IMR-90 (cell line): ENCODE measurements around the gene CDK5R1. TPM values are rescaled to one million over a fixed set of nuclear protein-coding genes. Genes with fewer than 3 reads are reported as not detected.

Source experiments
- ATAC-seq: fragments of 200-7000 bp; cut with Tn5 transposase; 2 replicates; pipeline ENCODE4 v1.9.1; 2020; ENCODE audit warnings: low read depth, mild to moderate bottlenecking, moderate library complexity
- BruUV-seq: library from RNA; stranded (reverse); fragments of 400-500 nt; replicated peaks from 2 replicates; lab custom pipeline; 2021; lab: Mats Ljungman, UMichigan
- CTCF ChIA-PET: fragments of 300-600 bp; formaldehyde crosslinking; extraction: SDS; loops from one replicate; lab custom pipeline; 2021; ENCODE audit warnings: antibody characterized with exemption; lab: Yijun Ruan, JAX
- POLR2A ChIA-PET: fragments of 300-600 bp; sonication (Branson Sonifier 250); formaldehyde crosslinking; loops from one replicate; lab custom pipeline; 2022; ENCODE audit warnings: antibody characterized with exemption; ENCODE audit not compliant: unreplicated experiment; lab: Charles Lee
- DNase-seq: peaks from one replicate; pipeline ENCODE4 v3.0.0; 2013
- H2AFZ ChIP-seq: replicated peaks from 2 replicates; pipeline ENCODE3; 2013; ENCODE audit warnings: low read length, mild to moderate bottlenecking; ENCODE audit not compliant: poor library complexity
- H2AK5ac ChIP-seq: 2 replicates; pipeline ENCODE4 v1.6.1; 2013; ENCODE audit warnings: low read depth, low read length, inconsistent platforms
- H2AK9ac ChIP-seq: replicated peaks from 2 replicates; pipeline ENCODE3; 2013; ENCODE audit warnings: mild to moderate bottlenecking, low read depth, low read length, moderate library complexity; ENCODE audit not compliant: poor library complexity
- H2BK120ac ChIP-seq: 2 replicates; pipeline ENCODE4 v1.6.1; 2013; ENCODE audit warnings: low read depth, low read length, inconsistent platforms
- H2BK15ac ChIP-seq: 3 replicates; pipeline ENCODE4 v1.6.1; 2013; ENCODE audit warnings: low read depth, low read length, inconsistent platforms
- H2BK20ac ChIP-seq: 2 replicates; pipeline ENCODE4 v1.6.1; 2013; ENCODE audit warnings: low read depth, mild to moderate bottlenecking, inconsistent platforms, low read length, moderate library complexity
- H2BK5ac ChIP-seq: 2 replicates; pipeline ENCODE4 v1.6.1; 2013; ENCODE audit warnings: mild to moderate bottlenecking, low read depth, low read length, inconsistent platforms; ENCODE audit not compliant: poor library complexity, severe bottlenecking
- H3K14ac ChIP-seq: replicated peaks from 2 replicates; pipeline ENCODE4 v1.6.1; 2013; ENCODE audit warnings: low read depth, low read length, inconsistent platforms
- H3K18ac ChIP-seq: 2 replicates; pipeline ENCODE4 v1.6.1; 2013; ENCODE audit warnings: low read depth, low read length, control low read depth
- H3K23ac ChIP-seq: 2 replicates; pipeline ENCODE4 v1.6.1; 2013; ENCODE audit warnings: low read depth, low read length, inconsistent platforms
- H3K27ac ChIP-seq: 2 replicates; pipeline ENCODE4 v1.5.1; 2013; ENCODE audit warnings: mild to moderate bottlenecking, control low read depth, low read length; ENCODE audit not compliant: insufficient read depth
- H3K27me3 ChIP-seq: 2 replicates; pipeline ENCODE4 v1.6.1; 2013; ENCODE audit warnings: low read length; ENCODE audit not compliant: control insufficient read depth, insufficient read depth
- H3K36me3 ChIP-seq: 2 replicates; pipeline ENCODE4 v1.6.1; 2013; ENCODE audit warnings: low read length, mixed read lengths; ENCODE audit not compliant: control insufficient read depth, insufficient read depth
- H3K4ac ChIP-seq: 2 replicates; pipeline ENCODE4 v1.6.1; 2013; ENCODE audit warnings: low read depth, low read length, inconsistent platforms
- H3K4me1 ChIP-seq: 2 replicates; pipeline ENCODE4 v1.6.1; 2013; ENCODE audit warnings: low read length, mixed read lengths; ENCODE audit not compliant: control insufficient read depth, insufficient read depth
- H3K4me2 ChIP-seq: 2 replicates; pipeline ENCODE4 v1.6.1; 2013; ENCODE audit warnings: low read depth, mild to moderate bottlenecking, control low read depth, low read length, moderate library complexity
- H3K4me3 ChIP-seq: 2 replicates; pipeline ENCODE4 v1.5.1; 2013; ENCODE audit warnings: low read depth, mild to moderate bottlenecking, control low read depth, low read length, moderate library complexity; ENCODE audit not compliant: insufficient read depth
- H3K56ac ChIP-seq: 2 replicates; pipeline ENCODE4 v1.6.1; 2013; ENCODE audit warnings: low read length, inconsistent platforms; ENCODE audit not compliant: insufficient read depth; ENCODE audit errors: extremely low read depth
- H3K79me1 ChIP-seq, 2 experiments: 2 replicates each; pipeline ENCODE4 v1.6.1; 2013; ENCODE audit warnings: low read length in 2 of 2, inconsistent platforms in 1 of 2, low read depth in 1 of 2
- H3K9ac ChIP-seq: 2 replicates; pipeline ENCODE4 v1.6.1; 2013; ENCODE audit warnings: low read depth, low read length, control low read depth
- H3K9me1 ChIP-seq: 2 replicates; pipeline ENCODE4 v1.6.1; 2013; ENCODE audit warnings: low read length, inconsistent platforms; ENCODE audit not compliant: insufficient read depth
- H3K9me3 ChIP-seq: 2 replicates; pipeline ENCODE4 v1.6.1; 2013; ENCODE audit warnings: low read length; ENCODE audit not compliant: control insufficient read depth, insufficient read depth
- H4K20me1 ChIP-seq: 2 replicates; pipeline ENCODE4 v1.6.1; 2013; ENCODE audit warnings: low read length, inconsistent platforms; ENCODE audit not compliant: insufficient read depth
- H4K5ac ChIP-seq: 2 replicates; pipeline ENCODE4 v1.6.1; 2013; ENCODE audit warnings: mild to moderate bottlenecking, low read depth, low read length, control low read depth
- H4K8ac ChIP-seq, 2 experiments: 2 replicates each; pipeline ENCODE4 v1.6.1; 2013; ENCODE audit warnings: low read depth in 2 of 2, low read length in 2 of 2, control low read depth in 1 of 2, inconsistent platforms in 1 of 2
- H4K91ac ChIP-seq: 2 replicates; pipeline ENCODE4 v1.6.1; 2013; ENCODE audit warnings: low read depth, low read length, inconsistent platforms; ENCODE audit not compliant: insufficient read depth
- BHLHE40 ChIP-seq: fragments of 150-350 bp; IDR thresholded peaks from 2 replicates; pipeline ENCODE4 v1.6.1; 2016; ENCODE audit warnings: mild to moderate bottlenecking, low read depth, low read length
- CEBPB ChIP-seq: IDR thresholded peaks from 2 replicates; pipeline ENCODE4 v1.6.1; 2012; ENCODE audit warnings: low read depth, low read length, improper control_type of control experiment
- CHD1 ChIP-seq: IDR thresholded peaks from 2 replicates; pipeline ENCODE4 v1.6.1; 2012; ENCODE audit warnings: low read depth, low read length, improper control_type of control experiment
- FOS ChIP-seq: fragments of 150-350 bp; IDR thresholded peaks from 2 replicates; pipeline ENCODE4 v1.6.1; 2016; ENCODE audit warnings: low read depth, low read length
- MAFK ChIP-seq: IDR thresholded peaks from 2 replicates; pipeline ENCODE4 v1.6.1; 2012; ENCODE audit warnings: low read depth, low read length, improper control_type of control experiment
- MAZ ChIP-seq: IDR thresholded peaks from 2 replicates; pipeline ENCODE4 v1.6.1; 2012; ENCODE audit warnings: low read depth, mild to moderate bottlenecking, low read length, improper control_type of control experiment, moderate library complexity, borderline replicate concordance
- MXI1 ChIP-seq: IDR thresholded peaks from 2 replicates; pipeline ENCODE4 v1.6.1; 2012; ENCODE audit warnings: low read depth, mild to moderate bottlenecking, low read length, moderate library complexity, borderline replicate concordance
- NFE2L2 ChIP-seq: fragments of 150-350 bp; IDR thresholded peaks from 2 replicates; pipeline ENCODE4 v1.6.1; 2016; ENCODE audit warnings: low read depth, mild to moderate bottlenecking, low read length
- POLR2A ChIP-seq: IDR thresholded peaks from 2 replicates; pipeline ENCODE4 v1.6.1; 2012; ENCODE audit warnings: mild to moderate bottlenecking, low read depth, low read length
- RAD21 ChIP-seq: IDR thresholded peaks from 2 replicates; pipeline ENCODE4 v1.6.1; 2012; ENCODE audit warnings: low read length, improper control_type of control experiment
- RCOR1 ChIP-seq: IDR thresholded peaks from 2 replicates; pipeline ENCODE4 v1.6.1; 2012; ENCODE audit warnings: mild to moderate bottlenecking, low read length, improper control_type of control experiment; ENCODE audit not compliant: insufficient replicate concordance
- RFX5 ChIP-seq: IDR thresholded peaks from 2 replicates; pipeline ENCODE4 v1.8.0; 2012; ENCODE audit warnings: low read depth, mild to moderate bottlenecking, low read length, moderate library complexity
- SMC3 ChIP-seq: fragments of 150-350 bp; IDR thresholded peaks from 2 replicates; pipeline ENCODE4 v1.6.1; 2016; ENCODE audit warnings: low read depth, mild to moderate bottlenecking, antibody characterized with exemption, low read length, moderate library complexity
- whole genome bisulfite sequencing, 2 experiments: methylation state at CpG; one replicate each; pipeline versions ENCODE4 v1.1.5 to v1.1.7; 2013; ENCODE audit warnings: missing lambda C conversion rate in 2 of 2; ENCODE audit not compliant: insufficient read length in 1 of 2; ENCODE audit errors: extremely low coverage in 2 of 2; 5-methylcytosine and 5-hydroxymethylcytosine counted together
- dilution Hi-C: fragments of 300-500 bp; cut with HindIII; formaldehyde crosslinking; loops from one replicate; pipeline ENCODE4 v1.14.3; 2018; ENCODE audit warnings: low sequenced_read_pairs; ENCODE audit not compliant: unreplicated experiment
- in situ Hi-C: fragments of 300-500 bp; cut with MboI; formaldehyde crosslinking; loops from 3 replicates; pipeline ENCODE4 v1.14.3; 2019; ENCODE audit warnings: low sequenced_read_pairs, inconsistent platforms, mixed read lengths
- intact Hi-C: fragments of 100-400 bp; cut with micrococcal nuclease; formaldehyde crosslinking; loops from 2 replicates; pipeline ENCODE4 v1.10.0; 2022
- polyA plus RNA-seq, 3 experiments: library from polyadenylated mRNA; depleted of rRNA; stranded (reverse); fragments of >200 nt; gene quantifications; 2 replicates each; pipeline ENCODE4 v1.2.3, GENCODE V29; 2012; ENCODE audit warnings: low replicate concordance in 1 of 3
- total RNA-seq: library from RNA; depleted of rRNA; stranded (reverse); fragments of >200 nt; gene quantifications from 2 replicates; pipeline ENCODE4 v1.2.3, GENCODE V29; 2012
- TF ChIP-seq, protein P1 (sequence below): fragments of 150-350 bp; IDR thresholded peaks from 2 replicates; pipeline ENCODE4 v1.6.1; 2016; ENCODE audit warnings: low read depth, mild to moderate bottlenecking, low read length, moderate library complexity, borderline replicate concordance
- TF ChIP-seq, protein P2 (sequence below): conservative IDR thresholded peaks from 2 replicates; pipeline ENCODE4 v1.5.1; 2012; ENCODE audit warnings: mild to moderate bottlenecking, low read depth, low read length, improper control_type of control experiment
- TF ChIP-seq, protein P3 (sequence below): fragments of 150-350 bp; IDR thresholded peaks from 2 replicates; pipeline ENCODE4 v1.6.1; 2017; ENCODE audit warnings: mild to moderate bottlenecking, antibody characterized with exemption, low read length, low read depth

Gene CDK5R1
- total and polyA plus RNA-seq, 2 of the 4 experiments (the other 2 are of a cell fraction), result 0.36 to 0.74 TPM

DNA sequence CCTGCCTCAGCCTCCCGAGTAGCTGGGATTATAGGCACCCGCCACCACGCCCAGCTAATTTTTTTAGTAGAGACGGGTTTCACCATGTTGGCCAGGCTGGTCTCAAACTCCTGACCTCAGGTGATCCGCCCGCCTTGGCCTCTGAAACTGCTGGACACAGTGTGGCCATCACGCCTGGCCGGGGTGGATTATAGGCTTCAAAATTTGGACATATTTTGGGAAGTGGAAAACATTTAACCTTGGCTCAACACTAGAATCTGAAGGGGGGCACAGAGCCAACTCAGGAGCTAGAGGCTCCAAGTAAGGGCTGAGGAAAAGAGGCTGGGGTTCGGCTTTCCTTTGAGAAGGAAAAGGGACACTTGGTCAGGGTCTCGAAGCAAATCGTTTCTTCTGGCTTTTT, 2.2 kb upstream of the CDK5R1 start:
- Histone ChIP-seq H3K9ac (no peak overlapping the region), H2BK20ac (no peak overlapping the region), H3K14ac (no peak overlapping the region), H2AK5ac (no peak overlapping the region), H4K5ac (no peak overlapping the region), H2BK5ac (no peak overlapping the region), H3K4ac (no peak overlapping the region), H2AK9ac (no peak overlapping the region), H3K4me3 (no peak overlapping the region), H3K4me1 (peaks cover 5% of the 10 kb centered on the region; the same call in 1 of the 2 replicates), H4K20me1 (no peaks in the 10 kb centered on the region; the same call in 1 of the 2 replicates), H4K8ac (no peak overlapping the region), H4K91ac (no peak overlapping the region), H3K79me1 (peaks cover 0 to 6% of the 10 kb centered on the region in 2 experiments; a peak in 1 of 4 replicates), H3K9me1 (peaks cover 4% of the 10 kb centered on the region), H3K27ac (no peak overlapping the region), H3K4me2 (no peak overlapping the region), H3K23ac (no peak overlapping the region), H2BK15ac (no peak overlapping the region), H3K9me3 (no peaks in the 10 kb centered on the region), H3K18ac (no peak overlapping the region), H3K36me3 (peaks cover 19% of the 10 kb centered on the region), H2BK120ac (no peak overlapping the region), H3K27me3 (no peaks in the 10 kb centered on the region), H3K56ac (no peak overlapping the region), H2AFZ (no peak overlapping the region)
- intact Hi-C loops (loop anchor here (5.0 kb wide), 1 partner anchor 173 kb away; no protein-coding TSS in a partner anchor), dilution Hi-C loops (no loop called here), in situ Hi-C loops (loop anchor here (25.0 kb wide), 1 partner anchor 278 kb away; no protein-coding TSS in a partner anchor)
- DNase-seq (no peak), ATAC-seq (no peak)
- ChIA-PET CTCF (no interaction called here), POLR2A (no interaction called here)
- no CpG with 5 or more reads among the region's 11 CpGs for WGBS, 2 experiments
- no TSS peak for BruUV-seq
- TF ChIP-seq SMC3, result no peak
- no peak for TF ChIP-seq RAD21
- TF ChIP-seq CHD1, result no peak
- TF ChIP-seq, protein P1, sequence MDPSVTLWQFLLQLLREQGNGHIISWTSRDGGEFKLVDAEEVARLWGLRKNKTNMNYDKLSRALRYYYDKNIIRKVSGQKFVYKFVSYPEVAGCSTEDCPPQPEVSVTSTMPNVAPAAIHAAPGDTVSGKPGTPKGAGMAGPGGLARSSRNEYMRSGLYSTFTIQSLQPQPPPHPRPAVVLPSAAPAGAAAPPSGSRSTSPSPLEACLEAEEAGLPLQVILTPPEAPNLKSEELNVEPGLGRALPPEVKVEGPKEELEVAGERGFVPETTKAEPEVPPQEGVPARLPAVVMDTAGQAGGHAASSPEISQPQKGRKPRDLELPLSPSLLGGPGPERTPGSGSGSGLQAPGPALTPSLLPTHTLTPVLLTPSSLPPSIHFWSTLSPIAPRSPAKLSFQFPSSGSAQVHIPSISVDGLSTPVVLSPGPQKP, result no peak
- TF ChIP-seq NFE2L2, result no peak
- TF ChIP-seq POLR2A, result no peak
- TF ChIP-seq CEBPB, result no peak
- TF ChIP-seq, protein P2, sequence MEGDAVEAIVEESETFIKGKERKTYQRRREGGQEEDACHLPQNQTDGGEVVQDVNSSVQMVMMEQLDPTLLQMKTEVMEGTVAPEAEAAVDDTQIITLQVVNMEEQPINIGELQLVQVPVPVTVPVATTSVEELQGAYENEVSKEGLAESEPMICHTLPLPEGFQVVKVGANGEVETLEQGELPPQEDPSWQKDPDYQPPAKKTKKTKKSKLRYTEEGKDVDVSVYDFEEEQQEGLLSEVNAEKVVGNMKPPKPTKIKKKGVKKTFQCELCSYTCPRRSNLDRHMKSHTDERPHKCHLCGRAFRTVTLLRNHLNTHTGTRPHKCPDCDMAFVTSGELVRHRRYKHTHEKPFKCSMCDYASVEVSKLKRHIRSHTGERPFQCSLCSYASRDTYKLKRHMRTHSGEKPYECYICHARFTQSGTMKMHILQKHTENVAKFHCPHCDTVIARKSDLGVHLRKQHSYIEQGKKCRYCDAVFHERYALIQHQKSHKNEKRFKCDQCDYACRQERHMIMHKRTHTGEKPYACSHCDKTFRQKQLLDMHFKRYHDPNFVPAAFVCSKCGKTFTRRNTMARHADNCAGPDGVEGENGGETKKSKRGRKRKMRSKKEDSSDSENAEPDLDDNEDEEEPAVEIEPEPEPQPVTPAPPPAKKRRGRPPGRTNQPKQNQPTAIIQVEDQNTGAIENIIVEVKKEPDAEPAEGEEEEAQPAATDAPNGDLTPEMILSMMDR, result no peak
- TF ChIP-seq MAZ, result no peak
- TF ChIP-seq RCOR1, result no peak
- TF ChIP-seq RFX5, result no peak
- no peak for TF ChIP-seq FOS
- TF ChIP-seq, protein P3, sequence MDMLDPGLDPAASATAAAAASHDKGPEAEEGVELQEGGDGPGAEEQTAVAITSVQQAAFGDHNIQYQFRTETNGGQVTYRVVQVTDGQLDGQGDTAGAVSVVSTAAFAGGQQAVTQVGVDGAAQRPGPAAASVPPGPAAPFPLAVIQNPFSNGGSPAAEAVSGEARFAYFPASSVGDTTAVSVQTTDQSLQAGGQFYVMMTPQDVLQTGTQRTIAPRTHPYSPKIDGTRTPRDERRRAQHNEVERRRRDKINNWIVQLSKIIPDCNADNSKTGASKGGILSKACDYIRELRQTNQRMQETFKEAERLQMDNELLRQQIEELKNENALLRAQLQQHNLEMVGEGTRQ, result no peak
- no peak for TF ChIP-seq MAFK
- TF ChIP-seq BHLHE40, result no peak
- TF ChIP-seq MXI1, result no peak
